ENCODE data around the gene CCDC154. TPM values are rescaled to one million over a fixed set of nuclear protein-coding genes. Genes with fewer than 3 reads are reported as not detected.

The CCDC154 gene
- total RNA-seq, 1 donor from 2014 or later = 2.5 TPM

GRCh38 chr16:1385232-1385631, 59.1 kb downstream of the CCDC154 start:
- Mint-ChIP-seq H3K36me3 (ENCODE audit: unreplicated experiment) (peaks cover 13% of the 10 kb centered on the region), H3K27me3 (ENCODE audit: unreplicated experiment) (no peaks in the 10 kb centered on the region), H3K4me1 (ENCODE audit: unreplicated experiment) (peaks cover 2% of the 10 kb centered on the region), H3K9me3 (ENCODE audit: unreplicated experiment) (no peaks in the 10 kb centered on the region), H3K27ac (ENCODE audit: unreplicated experiment) (no peak overlapping the region), H3K4me3 (ENCODE audit: unreplicated experiment) (no peak overlapping the region)
- DNase-seq (ENCODE audit: extremely low spot score, unreplicated experiment) = no peak
- no peak for TF ChIP-seq CTCF (IDR thresholded peaks at IDR 0.05)

Other genes starting within 250 kb of the CCDC154 start
- gene TPSG1, start 219.3 kb downstream of the CCDC154 start, total RNA-seq = not detected in 2 replicates
- gene TPSB2, start 214.4 kb downstream of the CCDC154 start, total RNA-seq = not detected in 2 replicates
- not detected in 2 replicates for gene TPSAB1, start 203.9 kb downstream of the CCDC154 start, total RNA-seq
- not detected in 2 replicates for gene TPSD1, start 188.5 kb downstream of the CCDC154 start, total RNA-seq
- 118 and 131 TPM in 2 replicates for gene UBE2I, start 134.9 kb downstream of the CCDC154 start, total RNA-seq
- gene BAIAP3, start 110.9 kb downstream of the CCDC154 start, total RNA-seq = 0.42 and 0.48 TPM in 2 replicates
- gene TSR3, start 92.7 kb downstream of the CCDC154 start, total RNA-seq = 58.0 and 59.2 TPM in 2 replicates
- gene GNPTG, start 92.6 kb downstream of the CCDC154 start, total RNA-seq = 92.4 and 94.3 TPM in 2 replicates
- gene UNKL, start 29.9 kb downstream of the CCDC154 start, total RNA-seq = 28.4 and 34.4 TPM in 2 replicates
- 9.7 and 10.1 TPM in 2 replicates for gene UQCC4, start 23.8 kb downstream of the CCDC154 start, total RNA-seq
- gene PERCC1, start 13.5 kb downstream of the CCDC154 start, total RNA-seq = not detected in 2 replicates
- 177 and 179 TPM in 2 replicates for gene CLCN7, start 30.5 kb upstream of the CCDC154 start, total RNA-seq
- not detected in 2 replicates for gene PTX4, start 44.4 kb upstream of the CCDC154 start, total RNA-seq
- gene TELO2, start 48.8 kb upstream of the CCDC154 start, total RNA-seq = 35.7 and 37.8 TPM in 2 replicates
- 13.5 and 14.5 TPM in 2 replicates for gene TMEM204, start 89.1 kb upstream of the CCDC154 start, total RNA-seq
- 36.4 and 38.2 TPM in 2 replicates for gene IFT140, start 167.5 kb upstream of the CCDC154 start, total RNA-seq
- gene CRAMP1, start 167.8 kb upstream of the CCDC154 start, total RNA-seq = 29.4 and 30.1 TPM in 2 replicates
- gene JPT2, start 233.7 kb upstream of the CCDC154 start, total RNA-seq = 53.6 and 55.1 TPM in 2 replicates